ENCODE results near the gene SLC44A4.

SLC44A4 gene

GRCh38 chr6:31851485-31851832 lies 27.3 kb downstream of the SLC44A4 start:
- H3K4me3 ChIP-seq (ENCODE audit: low read length) = no peak overlapping the region
- H2AFZ ChIP-seq (ENCODE audit: low read length) = no peak overlapping the region
- no peaks in the 10 kb centered on the region for H3K27me3 ChIP-seq (replicated peaks; ENCODE audit: insufficient read depth, low read length)
- no peak for DNase-seq
- no peak overlapping the region for H3K27ac ChIP-seq (ENCODE audit: low read length)
- H3K79me2 ChIP-seq (ENCODE audit: low read length) = no peaks in the 10 kb centered on the region
- H3F3A ChIP-seq (ENCODE audit: insufficient read depth, low read length) = no peaks in the 10 kb centered on the region
- H3K9me3 ChIP-seq (replicated peaks; ENCODE audit: insufficient read depth, low read length) = no peaks in the 10 kb centered on the region
- no peak overlapping the region for H3K9ac ChIP-seq (ENCODE audit: low read length)
- no peak overlapping the region for H3K4me2 ChIP-seq (ENCODE audit: low read depth, low read length)
- no peaks in the 10 kb centered on the region for H4K20me1 ChIP-seq (ENCODE audit: insufficient read depth, low read length)
- no peaks in the 10 kb centered on the region for H3K4me1 ChIP-seq (ENCODE audit: low read length)
- no peak for TF ChIP-seq EZH2 (optimal IDR thresholded peaks at IDR 0.05; ENCODE audit: low read depth, low read length)
- no peak for TF ChIP-seq CTCF (IDR thresholded peaks at IDR 0.05; ENCODE audit: low read length)
- no peak for TF ChIP-seq EZH2phosphoT487 (IDR thresholded peaks at IDR 0.05; ENCODE audit: low read length)
- H3K36me3 ChIP-seq (replicated peaks; ENCODE audit: insufficient read depth, low read length) = no peaks in the 10 kb centered on the region
- no peaks in the 10 kb centered on the region for H3K9me2 ChIP-seq (replicated peaks; ENCODE audit: insufficient read depth, low read length)

GRCh38 chr6:31850765-31851484 lies 27.9 kb downstream of the SLC44A4 start:
- Histone ChIP-seq H3K9ac (ENCODE audit: low read length) (no peak overlapping the region), H3K27ac (ENCODE audit: low read length) (no peak overlapping the region), H3K4me1 (ENCODE audit: low read length) (no peaks in the 10 kb centered on the region), H3K27me3 (replicated peaks; ENCODE audit: insufficient read depth, low read length) (no peaks in the 10 kb centered on the region), H3K79me2 (ENCODE audit: low read length) (no peaks in the 10 kb centered on the region), H3K4me2 (ENCODE audit: low read depth, low read length) (no peak overlapping the region), H3K36me3 (replicated peaks; ENCODE audit: insufficient read depth, low read length) (no peaks in the 10 kb centered on the region), H4K20me1 (ENCODE audit: insufficient read depth, low read length) (no peaks in the 10 kb centered on the region), H3K4me3 (ENCODE audit: low read length) (no peak overlapping the region), H3K9me3 (replicated peaks; ENCODE audit: insufficient read depth, low read length) (no peaks in the 10 kb centered on the region), H2AFZ (ENCODE audit: low read length) (no peak overlapping the region), H3K9me2 (replicated peaks; ENCODE audit: insufficient read depth, low read length) (no peaks in the 10 kb centered on the region), H3F3A (ENCODE audit: insufficient read depth, low read length) (no peaks in the 10 kb centered on the region)
- DNase-seq = no peak
- TF ChIP-seq EZH2phosphoT487 (IDR thresholded peaks at IDR 0.05; ENCODE audit: low read length) (no peak), CTCF (IDR thresholded peaks at IDR 0.05; ENCODE audit: low read length) (no peak), EZH2 (optimal IDR thresholded peaks at IDR 0.05; ENCODE audit: low read depth, low read length) (no peak)

- DNase-seq = no peak
- H3K27ac ChIP-seq (ENCODE audit: low read length) = no peak overlapping the region
- no peaks in the 10 kb centered on the region for H3K9me3 ChIP-seq (replicated peaks; ENCODE audit: insufficient read depth, low read length)
- no peaks in the 10 kb centered on the region for H3K79me2 ChIP-seq (ENCODE audit: low read length)
- H4K20me1 ChIP-seq (ENCODE audit: insufficient read depth, low read length) = no peaks in the 10 kb centered on the region
- no peaks in the 10 kb centered on the region for H3K27me3 ChIP-seq (replicated peaks; ENCODE audit: insufficient read depth, low read length)
- H3K36me3 ChIP-seq (replicated peaks; ENCODE audit: insufficient read depth, low read length) = no peaks in the 10 kb centered on the region
- no peak overlapping the region for H3K4me2 ChIP-seq (ENCODE audit: low read depth, low read length)
- H3F3A ChIP-seq (ENCODE audit: insufficient read depth, low read length) = no peaks in the 10 kb centered on the region
- H3K4me3 ChIP-seq (ENCODE audit: low read length) = no peak overlapping the region
- H3K4me1 ChIP-seq (ENCODE audit: low read length) = no peaks in the 10 kb centered on the region
- no peak overlapping the region for H3K9ac ChIP-seq (ENCODE audit: low read length)
- H3K9me2 ChIP-seq (replicated peaks; ENCODE audit: insufficient read depth, low read length) = no peaks in the 10 kb centered on the region
- no peak for TF ChIP-seq EZH2phosphoT487 (IDR thresholded peaks at IDR 0.05; ENCODE audit: low read length)
- TF ChIP-seq CTCF (IDR thresholded peaks at IDR 0.05; ENCODE audit: low read length) = no peak
- no peak for TF ChIP-seq EZH2 (optimal IDR thresholded peaks at IDR 0.05; ENCODE audit: low read depth, low read length)
- no peak overlapping the region for H2AFZ ChIP-seq (ENCODE audit: low read length)
Observed at GRCh38 chr6:31847276-31847978, 31.4 kb downstream of the SLC44A4 start.

All from MM.1S (cell line).